GM12873 (cell line): Measurements from ENCODE around the gene PTPRE.

Experiments used
- TF ChIP-seq, protein P1 (sequence below): IDR thresholded peaks from 2 replicates; pipeline ENCODE4 v1.5.1; 2012; ENCODE audit warnings: low read depth, mild to moderate bottlenecking, moderate library complexity, low read length, control low read depth; ENCODE audit not compliant: insufficient read depth; ENCODE audit errors: missing control alignments

Gene PTPRE

DNA sequence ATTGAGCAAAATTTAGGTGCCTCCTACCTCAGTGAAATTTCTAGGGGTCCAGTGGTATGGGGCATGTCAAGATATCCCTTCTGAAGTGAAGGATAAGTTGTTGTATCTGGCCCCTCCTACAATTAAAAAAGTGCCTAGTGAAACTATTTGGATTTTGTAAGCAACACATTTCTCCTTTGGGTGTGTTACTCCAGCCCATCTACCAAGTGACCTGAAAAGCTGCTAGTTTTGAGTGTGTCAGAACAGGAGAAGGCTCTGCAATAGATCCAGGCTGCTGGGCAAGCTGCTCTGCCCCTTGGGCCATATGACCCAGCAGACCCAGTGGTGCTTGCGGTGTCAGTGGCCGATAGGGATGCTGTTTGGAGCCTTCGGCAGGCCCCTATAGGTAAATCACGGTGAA, 46.0 kb downstream of the PTPRE start:
- TF ChIP-seq, protein P1, sequence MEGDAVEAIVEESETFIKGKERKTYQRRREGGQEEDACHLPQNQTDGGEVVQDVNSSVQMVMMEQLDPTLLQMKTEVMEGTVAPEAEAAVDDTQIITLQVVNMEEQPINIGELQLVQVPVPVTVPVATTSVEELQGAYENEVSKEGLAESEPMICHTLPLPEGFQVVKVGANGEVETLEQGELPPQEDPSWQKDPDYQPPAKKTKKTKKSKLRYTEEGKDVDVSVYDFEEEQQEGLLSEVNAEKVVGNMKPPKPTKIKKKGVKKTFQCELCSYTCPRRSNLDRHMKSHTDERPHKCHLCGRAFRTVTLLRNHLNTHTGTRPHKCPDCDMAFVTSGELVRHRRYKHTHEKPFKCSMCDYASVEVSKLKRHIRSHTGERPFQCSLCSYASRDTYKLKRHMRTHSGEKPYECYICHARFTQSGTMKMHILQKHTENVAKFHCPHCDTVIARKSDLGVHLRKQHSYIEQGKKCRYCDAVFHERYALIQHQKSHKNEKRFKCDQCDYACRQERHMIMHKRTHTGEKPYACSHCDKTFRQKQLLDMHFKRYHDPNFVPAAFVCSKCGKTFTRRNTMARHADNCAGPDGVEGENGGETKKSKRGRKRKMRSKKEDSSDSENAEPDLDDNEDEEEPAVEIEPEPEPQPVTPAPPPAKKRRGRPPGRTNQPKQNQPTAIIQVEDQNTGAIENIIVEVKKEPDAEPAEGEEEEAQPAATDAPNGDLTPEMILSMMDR: no peak

- TF ChIP-seq, protein P1: no peak
These were observed 47.0 kb downstream of the PTPRE start for GRCh38 chr10:127953876-127954275.

DNA sequence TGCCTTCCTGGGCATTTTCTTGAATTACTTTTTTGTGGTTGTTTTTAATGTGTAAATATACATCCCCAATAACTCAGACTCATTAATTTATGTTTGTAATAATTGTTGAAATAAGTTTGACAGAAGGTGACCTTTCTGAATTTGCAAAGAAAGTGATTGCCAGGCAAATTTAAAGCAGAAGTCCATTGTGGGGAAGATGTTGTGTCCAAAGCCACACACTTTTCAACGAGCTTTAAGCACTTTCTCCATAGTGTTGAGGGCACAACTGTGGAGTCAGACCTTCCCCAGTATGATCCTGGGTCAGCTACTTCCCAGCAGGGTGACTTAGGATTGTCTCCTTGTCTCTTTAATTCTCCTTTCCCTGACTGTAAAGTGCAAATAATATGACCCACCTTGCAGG, 52.5 kb downstream of the PTPRE start:
- TF ChIP-seq, protein P1: no peak

DNA sequence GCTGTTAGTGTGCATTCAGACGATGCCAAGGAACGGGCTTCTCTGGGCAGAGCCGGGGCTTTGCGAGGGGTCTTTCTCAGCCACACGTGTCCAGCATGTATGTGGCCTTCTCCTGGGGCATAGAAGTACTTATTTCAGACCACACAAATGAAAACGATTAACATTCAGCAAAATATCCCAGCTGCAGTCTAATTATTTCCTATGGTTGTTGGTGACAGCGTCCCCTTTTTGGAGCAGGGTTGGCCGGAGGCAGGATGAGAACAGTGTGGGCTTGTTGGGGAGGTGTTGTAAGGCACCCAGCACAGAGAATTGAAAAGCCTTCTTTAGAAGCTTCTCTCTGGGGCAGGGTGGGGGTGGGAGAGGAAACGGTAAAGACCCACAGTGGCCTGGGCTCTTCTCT, 54.2 kb downstream of the PTPRE start:
- TF ChIP-seq, protein P1: no peak

DNA sequence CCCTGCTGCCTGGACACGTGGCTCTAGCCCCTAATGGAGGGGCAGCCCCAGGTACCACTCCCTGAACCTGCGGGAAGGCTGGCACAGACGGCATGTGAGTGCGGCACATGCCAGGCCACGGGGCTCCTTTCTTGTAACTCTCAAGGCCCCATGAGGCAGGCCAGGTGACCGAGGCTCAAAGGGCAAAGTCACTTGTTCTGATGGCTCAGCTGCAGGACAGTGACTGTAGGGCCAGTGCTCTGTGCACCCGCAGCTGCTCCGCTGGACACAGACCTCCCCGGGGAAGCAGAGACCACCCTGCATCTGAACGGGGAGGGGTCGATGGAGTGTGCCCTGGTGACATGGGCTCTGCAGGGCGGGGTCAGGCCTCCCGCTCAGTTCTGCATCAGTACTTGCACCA, 55.3 kb downstream of the PTPRE start:
- TF ChIP-seq, protein P1: no peak

- TF ChIP-seq, protein P1: no peak
These were observed 56.2 kb downstream of the PTPRE start for GRCh38 chr10:127963136-127963535.

GRCh38 chr10:127964621-127965020, 57.7 kb downstream of the PTPRE start:
- TF ChIP-seq, protein P1: no peak
